IMR-90 (cell line): Measurements from ENCODE around the gene STAC3. TPM values are rescaled to one million over a fixed set of nuclear protein-coding genes. Genes with fewer than 3 reads are reported as not detected.

ENCODE experiments used
- ATAC-seq: fragments of 200-7000 bp; cut with Tn5 transposase; 2 replicates; pipeline ENCODE4 v1.9.1; 2020; ENCODE audit warnings: low read depth, mild to moderate bottlenecking, moderate library complexity
- BruUV-seq: library from RNA; stranded (reverse); fragments of 400-500 nt; replicated peaks from 2 replicates; lab custom pipeline; 2021; lab: Mats Ljungman, UMichigan
- CTCF ChIA-PET: fragments of 300-600 bp; formaldehyde crosslinking; extraction: SDS; loops from one replicate; lab custom pipeline; 2021; ENCODE audit warnings: antibody characterized with exemption; lab: Yijun Ruan, JAX
- POLR2A ChIA-PET: fragments of 300-600 bp; sonication (Branson Sonifier 250); formaldehyde crosslinking; loops from one replicate; lab custom pipeline; 2022; ENCODE audit warnings: antibody characterized with exemption; ENCODE audit not compliant: unreplicated experiment; lab: Charles Lee
- DNase-seq: peaks from one replicate; pipeline ENCODE4 v3.0.0; 2013
- H2AFZ ChIP-seq: replicated peaks from 2 replicates; pipeline ENCODE3; 2013; ENCODE audit warnings: low read length, mild to moderate bottlenecking; ENCODE audit not compliant: poor library complexity
- H2AK5ac ChIP-seq: 2 replicates; pipeline ENCODE4 v1.6.1; 2013; ENCODE audit warnings: low read depth, low read length, inconsistent platforms
- H2AK9ac ChIP-seq: replicated peaks from 2 replicates; pipeline ENCODE3; 2013; ENCODE audit warnings: mild to moderate bottlenecking, low read depth, low read length, moderate library complexity; ENCODE audit not compliant: poor library complexity
- H2BK120ac ChIP-seq: 2 replicates; pipeline ENCODE4 v1.6.1; 2013; ENCODE audit warnings: low read depth, low read length, inconsistent platforms
- H2BK15ac ChIP-seq: 3 replicates; pipeline ENCODE4 v1.6.1; 2013; ENCODE audit warnings: low read depth, low read length, inconsistent platforms
- H2BK20ac ChIP-seq: 2 replicates; pipeline ENCODE4 v1.6.1; 2013; ENCODE audit warnings: low read depth, mild to moderate bottlenecking, inconsistent platforms, low read length, moderate library complexity
- H2BK5ac ChIP-seq: 2 replicates; pipeline ENCODE4 v1.6.1; 2013; ENCODE audit warnings: mild to moderate bottlenecking, low read depth, low read length, inconsistent platforms; ENCODE audit not compliant: poor library complexity, severe bottlenecking
- H3K14ac ChIP-seq: replicated peaks from 2 replicates; pipeline ENCODE4 v1.6.1; 2013; ENCODE audit warnings: low read depth, low read length, inconsistent platforms
- H3K18ac ChIP-seq: 2 replicates; pipeline ENCODE4 v1.6.1; 2013; ENCODE audit warnings: low read depth, low read length, control low read depth
- H3K23ac ChIP-seq: 2 replicates; pipeline ENCODE4 v1.6.1; 2013; ENCODE audit warnings: low read depth, low read length, inconsistent platforms
- H3K27ac ChIP-seq: 2 replicates; pipeline ENCODE4 v1.5.1; 2013; ENCODE audit warnings: mild to moderate bottlenecking, control low read depth, low read length; ENCODE audit not compliant: insufficient read depth
- H3K27me3 ChIP-seq: 2 replicates; pipeline ENCODE4 v1.6.1; 2013; ENCODE audit warnings: low read length; ENCODE audit not compliant: control insufficient read depth, insufficient read depth
- H3K36me3 ChIP-seq: 2 replicates; pipeline ENCODE4 v1.6.1; 2013; ENCODE audit warnings: low read length, mixed read lengths; ENCODE audit not compliant: control insufficient read depth, insufficient read depth
- H3K4ac ChIP-seq: 2 replicates; pipeline ENCODE4 v1.6.1; 2013; ENCODE audit warnings: low read depth, low read length, inconsistent platforms
- H3K4me1 ChIP-seq: 2 replicates; pipeline ENCODE4 v1.6.1; 2013; ENCODE audit warnings: low read length, mixed read lengths; ENCODE audit not compliant: control insufficient read depth, insufficient read depth
- H3K4me2 ChIP-seq: 2 replicates; pipeline ENCODE4 v1.6.1; 2013; ENCODE audit warnings: low read depth, mild to moderate bottlenecking, control low read depth, low read length, moderate library complexity
- H3K4me3 ChIP-seq: 2 replicates; pipeline ENCODE4 v1.5.1; 2013; ENCODE audit warnings: low read depth, mild to moderate bottlenecking, control low read depth, low read length, moderate library complexity; ENCODE audit not compliant: insufficient read depth
- H3K56ac ChIP-seq: 2 replicates; pipeline ENCODE4 v1.6.1; 2013; ENCODE audit warnings: low read length, inconsistent platforms; ENCODE audit not compliant: insufficient read depth; ENCODE audit errors: extremely low read depth
- H3K79me1 ChIP-seq, 2 experiments: 2 replicates each; pipeline ENCODE4 v1.6.1; 2013; ENCODE audit warnings: low read length in 2 of 2, inconsistent platforms in 1 of 2, low read depth in 1 of 2
- H3K9ac ChIP-seq: 2 replicates; pipeline ENCODE4 v1.6.1; 2013; ENCODE audit warnings: low read depth, low read length, control low read depth
- H3K9me1 ChIP-seq: 2 replicates; pipeline ENCODE4 v1.6.1; 2013; ENCODE audit warnings: low read length, inconsistent platforms; ENCODE audit not compliant: insufficient read depth
- H3K9me3 ChIP-seq: 2 replicates; pipeline ENCODE4 v1.6.1; 2013; ENCODE audit warnings: low read length; ENCODE audit not compliant: control insufficient read depth, insufficient read depth
- H4K20me1 ChIP-seq: 2 replicates; pipeline ENCODE4 v1.6.1; 2013; ENCODE audit warnings: low read length, inconsistent platforms; ENCODE audit not compliant: insufficient read depth
- H4K5ac ChIP-seq: 2 replicates; pipeline ENCODE4 v1.6.1; 2013; ENCODE audit warnings: mild to moderate bottlenecking, low read depth, low read length, control low read depth
- H4K8ac ChIP-seq, 2 experiments: 2 replicates each; pipeline ENCODE4 v1.6.1; 2013; ENCODE audit warnings: low read depth in 2 of 2, low read length in 2 of 2, control low read depth in 1 of 2, inconsistent platforms in 1 of 2
- H4K91ac ChIP-seq: 2 replicates; pipeline ENCODE4 v1.6.1; 2013; ENCODE audit warnings: low read depth, low read length, inconsistent platforms; ENCODE audit not compliant: insufficient read depth
- BHLHE40 ChIP-seq: fragments of 150-350 bp; IDR thresholded peaks from 2 replicates; pipeline ENCODE4 v1.6.1; 2016; ENCODE audit warnings: mild to moderate bottlenecking, low read depth, low read length
- CEBPB ChIP-seq: IDR thresholded peaks from 2 replicates; pipeline ENCODE4 v1.6.1; 2012; ENCODE audit warnings: low read depth, low read length, improper control_type of control experiment
- CHD1 ChIP-seq: IDR thresholded peaks from 2 replicates; pipeline ENCODE4 v1.6.1; 2012; ENCODE audit warnings: low read depth, low read length, improper control_type of control experiment
- CTCF ChIP-seq: conservative IDR thresholded peaks from 2 replicates; pipeline ENCODE4 v1.5.1; 2012; ENCODE audit warnings: mild to moderate bottlenecking, low read depth, low read length, improper control_type of control experiment
- ELK1 ChIP-seq: fragments of 150-350 bp; IDR thresholded peaks from 2 replicates; pipeline ENCODE4 v1.6.1; 2016; ENCODE audit warnings: low read depth, mild to moderate bottlenecking, low read length, moderate library complexity, borderline replicate concordance
- MAFK ChIP-seq: IDR thresholded peaks from 2 replicates; pipeline ENCODE4 v1.6.1; 2012; ENCODE audit warnings: low read depth, low read length, improper control_type of control experiment
- MAZ ChIP-seq: IDR thresholded peaks from 2 replicates; pipeline ENCODE4 v1.6.1; 2012; ENCODE audit warnings: low read depth, mild to moderate bottlenecking, low read length, improper control_type of control experiment, moderate library complexity, borderline replicate concordance
- MXI1 ChIP-seq: IDR thresholded peaks from 2 replicates; pipeline ENCODE4 v1.6.1; 2012; ENCODE audit warnings: low read depth, mild to moderate bottlenecking, low read length, moderate library complexity, borderline replicate concordance
- POLR2A ChIP-seq: IDR thresholded peaks from 2 replicates; pipeline ENCODE4 v1.6.1; 2012; ENCODE audit warnings: mild to moderate bottlenecking, low read depth, low read length
- RAD21 ChIP-seq: IDR thresholded peaks from 2 replicates; pipeline ENCODE4 v1.6.1; 2012; ENCODE audit warnings: low read length, improper control_type of control experiment
- RCOR1 ChIP-seq: IDR thresholded peaks from 2 replicates; pipeline ENCODE4 v1.6.1; 2012; ENCODE audit warnings: mild to moderate bottlenecking, low read length, improper control_type of control experiment; ENCODE audit not compliant: insufficient replicate concordance
- RFX5 ChIP-seq: IDR thresholded peaks from 2 replicates; pipeline ENCODE4 v1.8.0; 2012; ENCODE audit warnings: low read depth, mild to moderate bottlenecking, low read length, moderate library complexity
- SMC3 ChIP-seq: fragments of 150-350 bp; IDR thresholded peaks from 2 replicates; pipeline ENCODE4 v1.6.1; 2016; ENCODE audit warnings: low read depth, mild to moderate bottlenecking, antibody characterized with exemption, low read length, moderate library complexity
- WGBS, 2 experiments: methylation state at CpG; one replicate each; pipeline versions ENCODE4 v1.1.5 to v1.1.7; 2013; ENCODE audit warnings: missing lambda C conversion rate in 2 of 2; ENCODE audit not compliant: insufficient read length in 1 of 2; ENCODE audit errors: extremely low coverage in 2 of 2; 5-methylcytosine and 5-hydroxymethylcytosine counted together
- dilution Hi-C: fragments of 300-500 bp; cut with HindIII; formaldehyde crosslinking; loops from one replicate; pipeline ENCODE4 v1.14.3; 2018; ENCODE audit warnings: low sequenced_read_pairs; ENCODE audit not compliant: unreplicated experiment
- in situ Hi-C: fragments of 300-500 bp; cut with MboI; formaldehyde crosslinking; loops from 3 replicates; pipeline ENCODE4 v1.14.3; 2019; ENCODE audit warnings: low sequenced_read_pairs, inconsistent platforms, mixed read lengths
- intact Hi-C: fragments of 100-400 bp; cut with micrococcal nuclease; formaldehyde crosslinking; loops from 2 replicates; pipeline ENCODE4 v1.10.0; 2022
- polyA plus RNA-seq, 3 experiments: library from polyadenylated mRNA; depleted of rRNA; stranded (reverse); fragments of >200 nt; gene quantifications; 2 replicates each; pipeline ENCODE4 v1.2.3, GENCODE V29; 2012; ENCODE audit warnings: low replicate concordance in 1 of 3
- total RNA-seq: library from RNA; depleted of rRNA; stranded (reverse); fragments of >200 nt; gene quantifications from 2 replicates; pipeline ENCODE4 v1.2.3, GENCODE V29; 2012

STAC3 gene
- total and polyA plus RNA-seq, 2 of the 4 experiments (the other 2 are of a cell fraction): 0.18 to 0.67 TPM

DNA sequence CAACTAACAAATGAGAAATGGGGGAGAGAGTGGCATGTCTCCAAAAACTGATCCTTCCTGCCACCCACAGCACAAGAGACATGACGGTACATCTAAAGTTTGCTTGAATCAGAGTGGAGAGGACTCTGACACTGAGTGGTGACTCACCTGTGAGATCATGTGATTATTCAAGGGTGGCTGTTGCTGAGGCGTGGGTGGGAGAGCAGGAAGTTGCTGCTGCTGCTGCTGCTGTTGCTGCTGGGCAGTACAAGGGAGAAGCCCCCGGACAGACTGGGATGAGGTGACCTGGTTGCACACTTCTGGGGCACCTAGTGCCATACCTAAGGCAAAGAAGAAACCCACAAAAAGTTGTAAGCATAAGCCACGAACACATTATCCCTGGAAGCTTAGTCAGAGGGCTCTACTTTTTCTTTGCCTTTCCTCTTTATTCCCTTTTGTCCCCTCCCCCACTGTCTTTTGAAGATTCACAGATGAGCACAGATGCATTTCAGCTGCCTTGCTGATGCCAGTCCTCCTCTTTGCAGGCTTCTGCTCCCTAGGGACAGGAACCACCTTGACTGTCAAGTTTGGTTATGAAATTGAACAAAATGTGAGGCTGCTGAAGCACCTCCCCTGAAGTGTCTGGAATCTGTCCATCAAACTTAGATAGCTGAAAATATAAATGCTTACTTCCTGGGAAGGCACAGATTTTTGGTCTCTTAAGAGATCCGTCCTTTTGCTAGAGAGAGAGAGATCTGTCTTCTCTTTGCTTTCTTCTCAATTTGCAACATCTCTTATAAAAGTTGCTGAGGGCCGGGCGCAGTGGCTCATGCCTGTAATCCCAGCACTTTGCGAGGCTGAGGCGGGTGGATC lies 29.4 kb upstream of the STAC3 start:
- Histone ChIP-seq H3K23ac (peak overlapping the region; percentile 89), H3K27ac (peak overlapping the region; percentile 87), H3K4me3 (peak overlapping the region; percentile 5; the same call in 1 of the 2 replicates), H3K9ac (peak overlapping the region; percentile 43), H3K18ac (peak overlapping the region; percentile 63), H3K9me1 (peaks cover 5% of the 10 kb centered on the region), H2BK15ac (peak overlapping the region; percentile 71; the same call in 2 of the 3 replicates), H2AK9ac (peak overlapping the region; percentile 85), H3K36me3 (peaks cover 14% of the 10 kb centered on the region), H3K14ac (peak overlapping the region; percentile 84), H4K20me1 (no peaks in the 10 kb centered on the region), H2AFZ (peak overlapping the region; percentile 81), H3K56ac (peak overlapping the region; percentile 84), H3K4me1 (peaks cover 5% of the 10 kb centered on the region), H3K27me3 (no peaks in the 10 kb centered on the region), H4K91ac (peak overlapping the region; percentile 80), H2BK20ac (peak overlapping the region; percentile 85; the same call in 1 of the 2 replicates), H4K5ac (peak overlapping the region; percentile 85; the same call in 1 of the 2 replicates), H2AK5ac (peak overlapping the region; percentile 97), H3K79me1 (peaks cover 0 to 12% of the 10 kb centered on the region in 2 experiments; a peak in 1 of 4 replicates), H2BK120ac (peak overlapping the region; percentile 89), H2BK5ac (peak overlapping the region; percentile 84), H3K9me3 (no peaks in the 10 kb centered on the region), H4K8ac (peak overlapping the region; percentile 26 to 93; a peak in 3 of 4 replicates), H3K4me2 (peak overlapping the region; percentile 85), H3K4ac (peak overlapping the region; percentile 94)
- BruUV-seq: no TSS peak
- CTCF ChIA-PET: no interaction called here
- intact Hi-C loops: loop anchor here (1.0 kb wide), 1 partner anchor 29 kb away; no protein-coding TSS in a partner anchor
- ATAC-seq: peak; percentile 86
- peak; percentile 99 for DNase-seq
- in situ Hi-C loops: no loop called here
- dilution Hi-C loops: no loop called here
- WGBS, 2 experiments: 92% methylated on average over 2 of the region's 9 CpGs; no CpG with 5 or more reads in 1 of the 2 experiments
- POLR2A ChIA-PET: no interaction called here
- no peak for TF ChIP-seq CHD1
- no peak for TF ChIP-seq MAZ
- no peak for TF ChIP-seq RCOR1
- no peak for TF ChIP-seq ELK1
- TF ChIP-seq SMC3: no peak
- TF ChIP-seq MXI1: no peak
- TF ChIP-seq POLR2A: peak; percentile 60; the same call in 1 of the 2 replicates
- TF ChIP-seq MAFK: peak; percentile 40; the same call in 1 of the 2 replicates
- TF ChIP-seq CEBPB: no peak
- no peak for TF ChIP-seq CTCF
- no peak for TF ChIP-seq RAD21
- 0 out of 2 replicates have a peak, but pooled peaks have one; percentile 50 for TF ChIP-seq RFX5
- peak; percentile 75 for TF ChIP-seq BHLHE40
